Activated naive CD4-positive, alpha-beta T cell treated with anti-CD3 and anti-CD28 coated beads, Interleukin-2, amount 10 ng/mL, durations not matched to agents 7 days and 5 days (primary cell): Measurements from ENCODE around the gene DYRK1A.
A peak's percentile ranks its signal among the peaks of the same experiment; 100 is the strongest.

Experiments used
- CTCF ChIA-PET: fragments of 350-600 bp; sonication (Branson Sonifier 250); formaldehyde crosslinking; loops from one replicate; lab custom pipeline; 2021; ENCODE audit warnings: antibody characterized with exemption; lab: Charles Lee
- DNase-seq: peaks from one replicate; pipeline ENCODE4 v3.0.0-alpha.2; 2020
- H3K27ac Mint-ChIP-seq: one replicate; pipeline ENCODE4 v1.8.0; 2021; ENCODE audit warnings: mild to moderate bottlenecking, moderate library complexity, mixed read lengths
- H3K27me3 Mint-ChIP-seq: one replicate; pipeline ENCODE4 v1.8.0; 2021; ENCODE audit warnings: mild to moderate bottlenecking, mixed read lengths
- H3K36me3 Mint-ChIP-seq: one replicate; pipeline ENCODE4 v1.8.0; 2021; ENCODE audit warnings: mixed read lengths
- H3K4me1 Mint-ChIP-seq: one replicate; pipeline ENCODE4 v1.8.0; 2021; ENCODE audit warnings: mixed read lengths
- H3K4me3 Mint-ChIP-seq: one replicate; pipeline ENCODE4 v1.8.0; 2021; ENCODE audit warnings: mild to moderate bottlenecking, moderate library complexity, mixed read lengths
- H3K9me3 Mint-ChIP-seq: one replicate; pipeline ENCODE4 v1.8.0; 2021; ENCODE audit warnings: mixed read lengths

DYRK1A gene

DNA sequence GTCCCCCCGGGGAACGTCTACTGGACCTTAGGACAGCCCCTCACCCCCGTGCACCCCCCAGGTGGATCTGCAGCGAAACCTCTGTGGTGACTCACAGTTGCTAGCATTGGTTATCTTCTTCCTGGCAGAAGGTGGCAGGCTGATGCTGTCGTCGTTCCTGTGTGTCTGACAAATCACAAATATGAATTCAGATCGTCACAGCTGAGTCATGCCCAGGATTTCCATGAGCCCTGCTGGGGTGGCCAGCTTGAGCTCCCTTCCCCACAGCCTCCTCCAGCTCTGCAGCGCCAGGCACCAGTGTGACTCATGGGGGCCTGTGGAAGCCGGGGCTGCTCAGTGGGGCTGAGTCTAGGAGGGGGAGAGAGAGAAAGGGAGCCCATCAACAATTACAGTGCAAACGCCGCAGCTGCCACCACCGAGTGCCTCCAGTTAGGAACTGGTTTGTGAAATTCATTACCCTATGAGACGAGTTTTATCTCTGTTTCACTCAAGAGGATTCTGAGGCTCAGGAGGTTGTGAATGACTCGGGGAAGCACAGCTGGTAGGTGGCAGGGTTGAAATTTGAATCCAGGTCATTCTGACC lies 197.9 kb downstream of the DYRK1A start:
- peak overlapping the region; percentile 99 for H3K27ac Mint-ChIP-seq
- H3K36me3 Mint-ChIP-seq: no peaks in the 10 kb centered on the region
- no peaks in the 10 kb centered on the region for H3K9me3 Mint-ChIP-seq
- peaks cover 14% of the 10 kb centered on the region for H3K27me3 Mint-ChIP-seq
- H3K4me1 Mint-ChIP-seq: peaks cover 34% of the 10 kb centered on the region
- DNase-seq: peak; percentile 86
- CTCF ChIA-PET: interaction anchor here (0.6 to 1.8 kb wide), 11 partner anchors 9 to 482 kb away, joined by 3 to 7 read pairs (median 3); no protein-coding TSS in a partner anchor
- peak overlapping the region; percentile 86 for H3K4me3 Mint-ChIP-seq

GRCh38 chr21:37564924-37565529 lies 198.5 kb downstream of the DYRK1A start:
- peak overlapping the region; percentile 99 for H3K27ac Mint-ChIP-seq
- DNase-seq: no peak

GRCh38 chr21:37565530-37566223 lies 199.1 kb downstream of the DYRK1A start:
- no peak overlapping the region for H3K4me3 Mint-ChIP-seq
- no peaks in the 10 kb centered on the region for H3K9me3 Mint-ChIP-seq
- H3K27me3 Mint-ChIP-seq: peaks cover 18% of the 10 kb centered on the region
- no peak for DNase-seq
- no peaks in the 10 kb centered on the region for H3K36me3 Mint-ChIP-seq
- peaks cover 34% of the 10 kb centered on the region for H3K4me1 Mint-ChIP-seq
- H3K27ac Mint-ChIP-seq: peak overlapping the region; percentile 55
- CTCF ChIA-PET: no interaction called here

More at GRCh38 chr21:37564924-37565529, 198.5 kb downstream of the DYRK1A start:
- Mint-ChIP-seq H3K36me3 (no peaks in the 10 kb centered on the region), H3K4me1 (peaks cover 34% of the 10 kb centered on the region), H3K9me3 (no peaks in the 10 kb centered on the region), H3K27me3 (peaks cover 15% of the 10 kb centered on the region), H3K4me3 (peak overlapping the region; percentile 86)
- CTCF ChIA-PET: interaction anchor here (1.0 to 1.8 kb wide), 5 partner anchors 10 to 483 kb away, joined by 3 to 7 read pairs (median 3); no protein-coding TSS in a partner anchor

DNA sequence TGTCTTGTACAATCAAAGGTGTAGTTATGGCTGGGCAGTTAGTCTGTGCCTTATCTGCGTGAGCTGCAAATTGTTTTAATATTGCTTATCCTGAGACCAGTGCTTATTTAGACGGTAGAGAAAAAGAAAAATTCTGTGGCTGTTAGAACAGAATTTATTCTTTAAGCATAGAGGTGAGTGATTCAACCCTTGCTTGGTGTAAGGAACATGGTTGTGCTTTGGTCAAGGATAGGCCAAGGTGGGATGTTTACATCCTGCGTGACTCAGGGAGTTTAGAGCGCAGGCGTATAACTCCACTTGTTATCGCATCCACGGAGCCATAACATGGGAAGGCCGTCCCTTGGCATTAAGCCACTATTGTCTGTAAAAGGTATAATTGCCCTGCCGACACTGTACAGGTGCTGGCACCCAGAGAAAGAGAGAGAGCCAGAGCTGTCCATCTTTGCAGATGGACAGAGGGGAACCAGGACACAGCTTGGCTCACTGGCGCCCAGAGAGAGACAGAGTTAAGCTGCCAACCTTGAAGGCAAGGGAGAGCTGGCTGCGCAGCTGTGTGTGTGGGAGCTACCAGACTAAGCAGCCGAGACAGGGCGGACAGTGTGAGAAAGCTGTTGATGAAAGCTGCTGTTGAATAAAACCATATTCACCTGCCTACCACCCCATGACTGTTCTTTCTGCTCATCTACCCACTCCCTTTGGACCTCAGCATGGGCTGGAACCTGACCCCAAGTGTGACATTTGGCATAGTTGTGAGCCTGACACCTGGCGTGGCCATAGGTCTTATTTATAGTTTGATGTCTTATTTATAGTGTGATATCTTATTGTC lies 200.4 kb downstream of the DYRK1A start:
- no peaks in the 10 kb centered on the region for H3K9me3 Mint-ChIP-seq
- peaks cover 32% of the 10 kb centered on the region for H3K4me1 Mint-ChIP-seq
- no peak for DNase-seq
- no peaks in the 10 kb centered on the region for H3K36me3 Mint-ChIP-seq
- no peak overlapping the region for H3K27ac Mint-ChIP-seq
- no peak overlapping the region for H3K4me3 Mint-ChIP-seq
- H3K27me3 Mint-ChIP-seq: peaks cover 15% of the 10 kb centered on the region
- CTCF ChIA-PET: interaction anchor here (0.7 kb wide), 1 partner anchor 584 kb away, joined by 4 read pairs; no protein-coding TSS in a partner anchor

GRCh38 chr21:37568415-37568814 lies 201.8 kb downstream of the DYRK1A start:
- H3K27ac Mint-ChIP-seq: no peak overlapping the region
- H3K36me3 Mint-ChIP-seq: no peaks in the 10 kb centered on the region
- peaks cover 15% of the 10 kb centered on the region for H3K27me3 Mint-ChIP-seq
- H3K9me3 Mint-ChIP-seq: no peaks in the 10 kb centered on the region
- H3K4me3 Mint-ChIP-seq: no peak overlapping the region
- no peak for DNase-seq
- H3K4me1 Mint-ChIP-seq: peaks cover 19% of the 10 kb centered on the region
- CTCF ChIA-PET: no interaction called here

DNA sequence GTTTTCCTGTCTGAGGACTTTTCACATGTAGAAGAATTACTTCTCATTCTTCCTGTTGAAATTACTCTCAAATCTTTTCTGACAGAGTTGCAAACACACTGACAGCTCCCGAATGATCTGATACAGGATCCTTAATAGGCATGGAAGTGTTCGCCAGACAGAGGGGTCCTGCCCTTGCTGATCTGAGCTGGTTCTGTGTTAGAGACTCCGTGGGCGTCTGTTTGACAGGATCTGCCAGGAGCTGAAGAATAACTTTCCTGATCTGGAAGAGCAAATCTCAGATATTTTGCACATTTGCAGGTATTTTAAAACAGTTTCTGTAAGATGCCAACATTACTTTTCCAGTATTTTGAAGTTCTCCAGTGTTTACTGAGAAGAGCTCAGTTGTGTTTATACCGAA lies 202.3 kb downstream of the DYRK1A start:
- Mint-ChIP-seq H3K9me3 (no peaks in the 10 kb centered on the region), H3K36me3 (no peaks in the 10 kb centered on the region), H3K27me3 (peaks cover 19% of the 10 kb centered on the region), H3K4me3 (no peak overlapping the region), H3K4me1 (peaks cover 18% of the 10 kb centered on the region), H3K27ac (no peak overlapping the region)
- CTCF ChIA-PET: no interaction called here
- DNase-seq: no peak

GRCh38 chr21:37571442-37571841 lies 204.9 kb downstream of the DYRK1A start:
- DNase-seq: no peak
- Mint-ChIP-seq H3K4me1 (no peaks in the 10 kb centered on the region), H3K9me3 (no peaks in the 10 kb centered on the region), H3K27me3 (peaks cover 25% of the 10 kb centered on the region), H3K4me3 (no peak overlapping the region), H3K36me3 (no peaks in the 10 kb centered on the region), H3K27ac (no peak overlapping the region)
- CTCF ChIA-PET: interaction anchor here (0.7 kb wide), 1 partner anchor 63 kb away, joined by 3 read pairs; no protein-coding TSS in a partner anchor

- peaks cover 25% of the 10 kb centered on the region for H3K27me3 Mint-ChIP-seq
- no peak overlapping the region for H3K4me3 Mint-ChIP-seq
- no peak overlapping the region for H3K27ac Mint-ChIP-seq
- peaks cover 2% of the 10 kb centered on the region for H3K36me3 Mint-ChIP-seq
- H3K9me3 Mint-ChIP-seq: peaks cover 13% of the 10 kb centered on the region
- H3K4me1 Mint-ChIP-seq: no peaks in the 10 kb centered on the region
- DNase-seq: no peak
- CTCF ChIA-PET: interaction anchor here (1.2 kb wide), 1 partner anchor 10 kb away, joined by 7 read pairs; no protein-coding TSS in a partner anchor
These were observed 207.7 kb downstream of the DYRK1A start for GRCh38 chr21:37574316-37574715.

- H3K9me3 Mint-ChIP-seq: peaks cover 15% of the 10 kb centered on the region
- CTCF ChIA-PET: interaction anchor here (1.2 kb wide), 1 partner anchor 11 kb away, joined by 7 read pairs; no protein-coding TSS in a partner anchor
- H3K27me3 Mint-ChIP-seq: peaks cover 25% of the 10 kb centered on the region
- H3K4me1 Mint-ChIP-seq: no peaks in the 10 kb centered on the region
- no peak overlapping the region for H3K27ac Mint-ChIP-seq
- DNase-seq: no peak
- H3K4me3 Mint-ChIP-seq: no peak overlapping the region
- H3K36me3 Mint-ChIP-seq: peaks cover 2% of the 10 kb centered on the region
These were observed 208.2 kb downstream of the DYRK1A start for GRCh38 chr21:37574751-37575150.

DNA sequence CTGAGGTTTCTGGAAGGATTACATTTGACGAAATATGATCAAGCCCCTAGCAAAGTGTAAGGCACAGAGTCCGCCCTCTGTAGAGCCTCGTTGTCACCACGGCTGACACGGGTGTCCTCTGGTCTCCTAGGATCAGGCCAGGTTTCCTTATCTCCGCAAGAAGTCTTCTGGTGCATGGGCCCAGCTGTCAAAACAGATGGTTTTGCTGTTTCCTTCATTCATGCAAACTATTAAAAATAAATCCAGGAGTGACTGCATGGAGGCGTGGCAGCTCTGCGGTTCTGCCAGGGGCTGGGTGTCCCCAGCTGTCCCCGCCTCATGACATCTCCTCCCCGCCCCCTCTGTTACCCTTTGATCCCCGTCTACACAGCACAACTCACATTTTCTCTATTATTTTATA lies 209.0 kb downstream of the DYRK1A start:
- CTCF ChIA-PET: interaction anchor here (0.7 kb wide), 1 partner anchor 11 kb away, joined by 3 read pairs; no protein-coding TSS in a partner anchor
- Mint-ChIP-seq H3K27me3 (peaks cover 22% of the 10 kb centered on the region), H3K9me3 (peaks cover 15% of the 10 kb centered on the region), H3K4me1 (no peaks in the 10 kb centered on the region), H3K27ac (no peak overlapping the region), H3K36me3 (peaks cover 2% of the 10 kb centered on the region), H3K4me3 (no peak overlapping the region)
- no peak for DNase-seq
